OCI-LY3 (cell line): ENCODE results near the gene SPOCK1.

Experiments
- H2AFZ ChIP-seq: fragments of 200-600, 300-600 bp; shearing (Covaris generic); 2 replicates; pipeline ENCODE4 v1.6.0; 2014; ENCODE audit warnings: antibody characterized with exemption, low read depth, low read length
- H3K27ac ChIP-seq: fragments of 200-600, 300-600 bp; sonication (generic); 2 replicates; pipeline ENCODE4 v1.5.1; 2014; ENCODE audit warnings: mild to moderate bottlenecking, low read length, moderate library complexity, mixed read lengths
- H3K27me3 ChIP-seq: fragments of 200-600, 300-600 bp; sonication (generic); 2 replicates; pipeline ENCODE4 v1.6.1; 2014; ENCODE audit warnings: low read depth, low read length, mixed read lengths
- H3K36me3 ChIP-seq: fragments of 200-600, 300-600 bp; sonication (generic); replicated peaks from 2 replicates; pipeline ENCODE3; 2014; ENCODE audit warnings: low read depth, low read length, mixed read lengths
- H3K4me1 ChIP-seq: fragments of 300-600, 200-600 bp; sonication (generic); 2 replicates; pipeline ENCODE4 v1.6.1; 2014; ENCODE audit warnings: low read length, mixed read lengths
- H3K4me2 ChIP-seq: fragments of 200-600, 300-600 bp; sonication (generic); 2 replicates; pipeline ENCODE4 v1.6.1; 2014; ENCODE audit warnings: low read length, mixed read lengths
- H3K4me3 ChIP-seq: fragments of 300-600, 200-600 bp; sonication (generic); 2 replicates; pipeline ENCODE4 v1.5.1; 2014; ENCODE audit warnings: antibody characterized with exemption, mild to moderate bottlenecking, low read length, moderate library complexity
- H3K79me2 ChIP-seq: fragments of 300-600, 200-600 bp; shearing (Covaris generic); 2 replicates; pipeline ENCODE4 v1.6.1; 2014; ENCODE audit warnings: mild to moderate bottlenecking, low read length, mixed read lengths
- H3K9ac ChIP-seq: fragments of 300-600, 200-600 bp; shearing (Covaris generic); 2 replicates; pipeline ENCODE4 v1.6.0; 2014; ENCODE audit warnings: mild to moderate bottlenecking, low read length, moderate library complexity
- H3K9me3 ChIP-seq: fragments of 200-600, 300-600 bp; shearing (Covaris generic); 2 replicates; pipeline ENCODE4 v1.6.1; 2014; ENCODE audit warnings: low read length, mixed read lengths; ENCODE audit not compliant: insufficient read depth
- H4K20me1 ChIP-seq: fragments of 200-600, 300-600 bp; sonication (generic); 2 replicates; pipeline ENCODE4 v1.6.1; 2016; ENCODE audit warnings: low read length, mixed read lengths; ENCODE audit not compliant: insufficient read depth
- CTCF ChIP-seq: fragments of 200-600, 300-600 bp; sonication (generic); IDR thresholded peaks from 2 replicates; pipeline ENCODE4 v1.5.1; 2014; ENCODE audit warnings: antibody characterized with exemption, low read length, low read depth
- EZH2phosphoT487 ChIP-seq: fragments of 200-600 bp; shearing (Covaris generic); IDR thresholded peaks from 2 replicates; pipeline ENCODE4 v1.6.1; 2018; ENCODE audit warnings: antibody characterized with exemption, mixed run types, low read depth

The SPOCK1 gene

GRCh38 chr5:137014731-137015130 is 484.4 kb downstream of the SPOCK1 start:
- H3K4me2 ChIP-seq: no peak overlapping the region
- no peak overlapping the region for H3K4me3 ChIP-seq
- no peaks in the 10 kb centered on the region for H4K20me1 ChIP-seq
- no peak overlapping the region for H3K9ac ChIP-seq
- TF ChIP-seq EZH2phosphoT487 (no peak), CTCF (no peak)
- no peak overlapping the region for H3K27ac ChIP-seq
- no peaks in the 10 kb centered on the region for H3K4me1 ChIP-seq
- H3K9me3 ChIP-seq: no peaks in the 10 kb centered on the region
- H3K79me2 ChIP-seq: no peaks in the 10 kb centered on the region
- no peak overlapping the region for H2AFZ ChIP-seq
- no peaks in the 10 kb centered on the region for H3K36me3 ChIP-seq
- H3K27me3 ChIP-seq: no peaks in the 10 kb centered on the region

GRCh38 chr5:137010226-137010625 is 488.9 kb downstream of the SPOCK1 start:
- Histone ChIP-seq H3K4me2 (no peak overlapping the region), H3K9ac (no peak overlapping the region), H2AFZ (no peak overlapping the region), H3K36me3 (no peaks in the 10 kb centered on the region), H3K4me1 (no peaks in the 10 kb centered on the region), H4K20me1 (no peaks in the 10 kb centered on the region), H3K4me3 (no peak overlapping the region), H3K27me3 (no peaks in the 10 kb centered on the region), H3K79me2 (no peaks in the 10 kb centered on the region), H3K9me3 (no peaks in the 10 kb centered on the region), H3K27ac (no peak overlapping the region)
- TF ChIP-seq EZH2phosphoT487 (no peak), CTCF (no peak)

- Histone ChIP-seq H3K36me3 (no peaks in the 10 kb centered on the region), H4K20me1 (no peaks in the 10 kb centered on the region), H3K4me1 (no peaks in the 10 kb centered on the region), H3K9me3 (no peaks in the 10 kb centered on the region), H3K9ac (no peak overlapping the region), H3K79me2 (no peaks in the 10 kb centered on the region), H3K4me3 (no peak overlapping the region), H3K4me2 (no peak overlapping the region), H3K27ac (no peak overlapping the region), H2AFZ (no peak overlapping the region), H3K27me3 (no peaks in the 10 kb centered on the region)
- TF ChIP-seq CTCF: no peak
- TF ChIP-seq EZH2phosphoT487: no peak
Observed at GRCh38 chr5:137004279-137004678, 494.8 kb downstream of the SPOCK1 start.

- H3K79me2 ChIP-seq: no peaks in the 10 kb centered on the region
- H3K27ac ChIP-seq: no peak overlapping the region
- no peak overlapping the region for H3K4me2 ChIP-seq
- H3K27me3 ChIP-seq: no peaks in the 10 kb centered on the region
- H3K9ac ChIP-seq: no peak overlapping the region
- TF ChIP-seq EZH2phosphoT487: no peak
- no peak for TF ChIP-seq CTCF
- no peak overlapping the region for H2AFZ ChIP-seq
- H3K4me1 ChIP-seq: no peaks in the 10 kb centered on the region
- H4K20me1 ChIP-seq: no peaks in the 10 kb centered on the region
- H3K9me3 ChIP-seq: no peaks in the 10 kb centered on the region
- H3K4me3 ChIP-seq: no peak overlapping the region
- no peaks in the 10 kb centered on the region for H3K36me3 ChIP-seq
Observed at GRCh38 chr5:137001026-137001569, 498.0 kb downstream of the SPOCK1 start.
